Body of pancreas (tissue), 4 donors: Measurements from ENCODE around the gene ALDH1L2.

Experiments used
- POLR2A ChIP-seq, 3 donors: fragments of 450-650 bp; IDR thresholded peaks; one replicate each; pipeline ENCODE4 v1.6.1; 2016; ENCODE audit warnings: antibody characterized with exemption in 3 of 3, mild to moderate bottlenecking in 2 of 3
- TF ChIP-seq, protein P1 (sequence below), 7 experiments: fragments of 450-650 bp in 4 of 7; fragments of 200-600 bp in 3 of 7; sonication (generic) in 3 of 7; IDR thresholded peaks; one replicate each; pipeline ENCODE4 v1.5.1; 2016 to 2019; ENCODE audit warnings: antibody characterized with exemption in 7 of 7

DNA sequence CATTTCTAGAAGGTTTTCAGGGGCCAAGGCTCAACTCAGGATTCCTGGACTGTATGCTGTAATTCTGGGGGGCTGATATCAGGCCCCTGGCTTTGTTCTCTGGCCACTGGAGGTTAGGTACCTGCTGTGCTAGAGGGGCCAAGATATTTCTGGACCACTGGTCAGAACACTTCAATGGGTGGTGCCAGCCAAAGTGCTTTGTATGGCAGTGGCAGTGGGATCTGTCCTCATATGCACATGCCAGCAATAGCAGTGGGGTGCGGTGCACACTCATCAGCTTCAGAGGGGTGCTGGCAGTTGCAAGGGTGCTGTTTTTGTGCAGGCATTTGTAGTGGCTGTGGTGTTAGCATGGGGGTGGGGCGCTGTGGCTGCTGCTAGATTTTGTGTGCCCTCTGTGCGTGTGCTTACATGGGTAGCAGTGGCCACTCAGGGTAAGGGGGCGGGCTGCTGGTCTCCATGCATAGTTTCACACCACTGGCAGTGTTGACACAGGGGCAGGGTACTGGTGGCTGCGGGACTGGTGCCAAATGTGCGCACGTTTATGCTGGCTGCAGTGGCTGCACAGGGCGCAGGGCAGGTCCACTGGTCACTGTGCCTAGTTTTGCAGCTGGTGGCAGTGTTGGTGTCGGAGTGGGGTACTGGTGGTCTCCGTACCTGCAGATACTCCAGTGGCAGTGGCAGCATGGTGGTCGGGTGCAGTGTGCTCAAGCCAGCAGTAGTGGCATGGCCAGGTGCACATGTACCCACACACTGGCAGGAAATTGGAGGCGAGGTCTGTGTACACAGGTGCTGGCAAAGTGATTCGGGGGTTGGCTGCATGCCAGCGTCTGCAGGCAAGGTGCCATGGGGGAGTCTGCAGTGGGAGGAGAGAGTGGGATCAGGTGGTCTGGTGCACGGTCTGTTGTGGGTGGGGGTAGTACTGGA, 85.6 kb downstream of the ALDH1L2 start:
- TF ChIP-seq, protein P1, sequence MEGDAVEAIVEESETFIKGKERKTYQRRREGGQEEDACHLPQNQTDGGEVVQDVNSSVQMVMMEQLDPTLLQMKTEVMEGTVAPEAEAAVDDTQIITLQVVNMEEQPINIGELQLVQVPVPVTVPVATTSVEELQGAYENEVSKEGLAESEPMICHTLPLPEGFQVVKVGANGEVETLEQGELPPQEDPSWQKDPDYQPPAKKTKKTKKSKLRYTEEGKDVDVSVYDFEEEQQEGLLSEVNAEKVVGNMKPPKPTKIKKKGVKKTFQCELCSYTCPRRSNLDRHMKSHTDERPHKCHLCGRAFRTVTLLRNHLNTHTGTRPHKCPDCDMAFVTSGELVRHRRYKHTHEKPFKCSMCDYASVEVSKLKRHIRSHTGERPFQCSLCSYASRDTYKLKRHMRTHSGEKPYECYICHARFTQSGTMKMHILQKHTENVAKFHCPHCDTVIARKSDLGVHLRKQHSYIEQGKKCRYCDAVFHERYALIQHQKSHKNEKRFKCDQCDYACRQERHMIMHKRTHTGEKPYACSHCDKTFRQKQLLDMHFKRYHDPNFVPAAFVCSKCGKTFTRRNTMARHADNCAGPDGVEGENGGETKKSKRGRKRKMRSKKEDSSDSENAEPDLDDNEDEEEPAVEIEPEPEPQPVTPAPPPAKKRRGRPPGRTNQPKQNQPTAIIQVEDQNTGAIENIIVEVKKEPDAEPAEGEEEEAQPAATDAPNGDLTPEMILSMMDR (IDR thresholded peaks at IDR 0.05): peak in 1 of 7 experiments; percentile 1
- TF ChIP-seq POLR2A (IDR thresholded peaks at IDR 0.05): no peak
